Ascending aorta (tissue), 2 donors: ENCODE measurements around the gene LETM1. TPM values are rescaled to one million over a fixed set of nuclear protein-coding genes. Genes with fewer than 3 reads are reported as not detected.

Source experiments
- DNase-seq, 2 donors: peaks; one replicate each; pipeline ENCODE4 v3.0.0-alpha.2; 2019; ENCODE audit warnings: low spot score in 2 of 2
- H3K27ac ChIP-seq, 2 donors: fragments of 200-600 bp; sonication (generic); one replicate each; pipeline ENCODE4 v1.5.1; 2016 to 2017; ENCODE audit warnings: mild to moderate bottlenecking in 1 of 2
- H3K27me3 ChIP-seq: fragments of 200-600 bp; sonication (generic); one replicate; pipeline ENCODE4 v1.5.1; 2017
- H3K36me3 ChIP-seq, 2 donors: fragments of 200-600 bp; sonication (generic); one replicate each; pipeline ENCODE4 v1.5.1; 2016
- H3K4me1 ChIP-seq, 2 donors: fragments of 200-600 bp; sonication (generic); one replicate each; pipeline ENCODE4 v1.5.1; 2016 to 2017; ENCODE audit warnings: mild to moderate bottlenecking in 1 of 2
- H3K4me3 ChIP-seq, 2 donors: fragments of 200-600 bp; sonication (generic); one replicate each; pipeline ENCODE4 v1.5.1; 2016 to 2017; ENCODE audit warnings: mild to moderate bottlenecking in 1 of 2
- H3K9me3 ChIP-seq, 2 donors: fragments of 200-600 bp; sonication (generic); one replicate each; pipeline ENCODE4 v1.5.1; 2016
- intact Hi-C: fragments of 100-400 bp; cut with DNase I; formaldehyde crosslinking; loops from one replicate; pipeline ENCODE4 v1.15.1; 2023
- total RNA-seq: library from RNA; depleted of rRNA; stranded (reverse); fragments of >200 nt; gene quantifications from one replicate; pipeline ENCODE4 v1.1.0, GENCODE V29; 2016
- TF ChIP-seq, protein P1 (sequence below), 3 experiments: fragments of 200-600 bp in 2 of 3; fragments of 450-650 bp in 1 of 3; sonication (generic) in 2 of 3; IDR thresholded peaks; one replicate each; pipeline ENCODE4 v1.5.1; 2016 to 2019; ENCODE audit warnings: antibody characterized with exemption in 3 of 3, mild to moderate bottlenecking in 1 of 3, moderate library complexity in 1 of 3

Gene LETM1
- total RNA-seq, 1 donor from 2014 or later: 37.7 TPM

DNA sequence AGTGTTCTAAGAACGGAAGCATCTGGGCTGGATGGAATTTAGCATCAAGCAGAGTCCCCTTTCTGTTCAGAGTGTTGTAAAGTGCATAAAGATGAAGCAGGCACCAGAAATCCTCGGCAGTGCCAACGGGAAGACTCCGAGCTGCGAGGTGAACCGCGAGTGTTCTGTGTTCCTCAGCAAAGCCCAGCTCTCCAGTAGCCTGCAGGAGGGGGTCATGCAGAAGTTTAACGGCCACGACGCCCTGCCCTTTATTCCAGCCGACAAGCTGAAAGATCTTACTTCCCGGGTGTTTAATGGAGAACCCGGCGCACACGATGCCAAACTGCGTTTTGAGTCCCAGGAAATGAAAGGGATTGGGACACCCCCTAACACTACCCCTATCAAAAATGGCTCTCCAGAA lies 44.7 kb upstream of the LETM1 start:
- H3K36me3 ChIP-seq: peaks cover 17 to 20% of the 10 kb centered on the region in 2 donors
- peak in 1 of 2 donors; percentile 31 for DNase-seq
- intact Hi-C loops: no loop called here

DNA sequence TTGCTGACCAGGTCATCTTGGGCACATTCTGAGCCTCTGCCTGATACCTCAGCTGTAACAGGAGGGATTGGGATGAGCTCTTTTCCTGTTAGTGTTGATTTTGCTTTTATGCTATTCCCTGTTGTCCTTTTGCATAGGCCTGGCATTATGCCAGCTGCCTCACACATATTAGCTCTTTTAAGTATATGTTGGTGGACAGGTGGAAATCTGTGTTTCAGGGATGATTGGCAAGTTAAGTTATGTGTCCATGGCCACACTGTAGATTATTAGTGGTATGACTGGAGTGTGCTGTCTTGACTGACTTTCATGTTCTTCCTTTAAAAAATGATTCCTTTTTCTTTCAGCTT lies 44.1 kb upstream of the LETM1 start:
- Histone ChIP-seq H3K27me3 (no peaks in the 10 kb centered on the region), H3K4me3 (no peak overlapping the region), H3K9me3 (no peaks in the 10 kb centered on the region), H3K4me1 (no peaks in the 10 kb centered on the region), H3K36me3 (peaks cover 14 to 20% of the 10 kb centered on the region in 2 donors), H3K27ac (no peak overlapping the region)
- peak in 1 of 2 donors; percentile 18 for DNase-seq
- TF ChIP-seq, protein P1, sequence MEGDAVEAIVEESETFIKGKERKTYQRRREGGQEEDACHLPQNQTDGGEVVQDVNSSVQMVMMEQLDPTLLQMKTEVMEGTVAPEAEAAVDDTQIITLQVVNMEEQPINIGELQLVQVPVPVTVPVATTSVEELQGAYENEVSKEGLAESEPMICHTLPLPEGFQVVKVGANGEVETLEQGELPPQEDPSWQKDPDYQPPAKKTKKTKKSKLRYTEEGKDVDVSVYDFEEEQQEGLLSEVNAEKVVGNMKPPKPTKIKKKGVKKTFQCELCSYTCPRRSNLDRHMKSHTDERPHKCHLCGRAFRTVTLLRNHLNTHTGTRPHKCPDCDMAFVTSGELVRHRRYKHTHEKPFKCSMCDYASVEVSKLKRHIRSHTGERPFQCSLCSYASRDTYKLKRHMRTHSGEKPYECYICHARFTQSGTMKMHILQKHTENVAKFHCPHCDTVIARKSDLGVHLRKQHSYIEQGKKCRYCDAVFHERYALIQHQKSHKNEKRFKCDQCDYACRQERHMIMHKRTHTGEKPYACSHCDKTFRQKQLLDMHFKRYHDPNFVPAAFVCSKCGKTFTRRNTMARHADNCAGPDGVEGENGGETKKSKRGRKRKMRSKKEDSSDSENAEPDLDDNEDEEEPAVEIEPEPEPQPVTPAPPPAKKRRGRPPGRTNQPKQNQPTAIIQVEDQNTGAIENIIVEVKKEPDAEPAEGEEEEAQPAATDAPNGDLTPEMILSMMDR (IDR thresholded peaks at IDR 0.05): no peak
- intact Hi-C loops: no loop called here

More for the DNA sequence above, 44.7 kb upstream of the LETM1 start:
- TF ChIP-seq, protein P1 (IDR thresholded peaks at IDR 0.05): no peak
- Histone ChIP-seq H3K27me3 (no peaks in the 10 kb centered on the region), H3K4me3 (no peak overlapping the region), H3K4me1 (no peaks in the 10 kb centered on the region), H3K27ac (no peak overlapping the region), H3K9me3 (no peaks in the 10 kb centered on the region)

DNA sequence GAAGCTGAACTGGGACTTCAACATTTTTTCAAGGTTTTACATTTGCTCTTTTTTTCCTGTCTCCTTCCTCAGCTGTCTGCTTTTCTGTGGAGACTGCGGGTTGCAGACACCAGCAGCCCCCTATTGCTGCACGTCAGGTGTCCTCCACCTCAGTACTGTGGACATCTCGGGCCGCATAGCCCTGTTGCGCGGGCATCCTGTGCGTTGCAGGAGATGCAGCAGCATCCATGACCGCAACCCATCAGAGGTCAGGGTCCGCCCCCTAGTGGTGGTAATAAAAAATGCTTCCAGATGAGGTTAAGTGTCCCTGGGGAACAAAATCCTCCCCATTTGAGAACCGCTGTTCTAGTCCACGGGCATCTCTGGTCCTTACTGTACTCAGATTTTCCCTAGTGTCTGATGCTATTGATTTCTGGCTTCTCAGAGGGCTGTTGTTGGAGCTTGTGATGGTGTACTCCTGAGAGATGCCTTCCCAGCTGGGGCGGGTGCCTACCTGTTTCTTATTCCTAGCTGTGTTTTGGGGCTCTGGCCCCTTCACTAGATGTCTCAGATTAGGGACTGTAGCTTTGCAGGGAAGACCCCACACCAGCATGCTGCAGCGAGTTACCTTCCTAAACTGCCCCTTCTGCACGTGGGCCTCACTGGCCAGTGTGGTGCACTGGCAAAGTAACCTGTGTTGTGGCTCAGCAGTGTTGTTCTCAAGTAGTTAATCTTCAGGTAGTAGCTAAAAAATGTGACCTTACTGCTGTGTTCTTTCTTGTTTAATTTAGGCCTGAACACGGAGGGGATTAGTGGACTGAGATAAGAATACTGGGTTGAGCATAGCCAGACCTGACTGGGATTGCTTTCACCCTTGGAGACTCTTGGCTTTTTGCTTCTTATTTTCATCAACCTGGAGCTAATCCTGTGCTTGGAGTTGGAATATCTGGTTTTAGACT lies 43.5 kb upstream of the LETM1 start:
- intact Hi-C loops: loop anchor here (1.0 to 2.0 kb wide), 2 partner anchors 43 to 153 kb away; partner anchors contain the start of gene LETM1
- Histone ChIP-seq H3K27me3 (no peaks in the 10 kb centered on the region), H3K4me1 (no peaks in the 10 kb centered on the region), H3K36me3 (peaks cover 14 to 20% of the 10 kb centered on the region in 2 donors), H3K27ac (no peak overlapping the region), H3K9me3 (no peaks in the 10 kb centered on the region), H3K4me3 (no peak overlapping the region)
- TF ChIP-seq, protein P1 (IDR thresholded peaks at IDR 0.05): peak; percentile 72 to 87 (median 80)
- DNase-seq: peak; percentile 13 to 84

DNA sequence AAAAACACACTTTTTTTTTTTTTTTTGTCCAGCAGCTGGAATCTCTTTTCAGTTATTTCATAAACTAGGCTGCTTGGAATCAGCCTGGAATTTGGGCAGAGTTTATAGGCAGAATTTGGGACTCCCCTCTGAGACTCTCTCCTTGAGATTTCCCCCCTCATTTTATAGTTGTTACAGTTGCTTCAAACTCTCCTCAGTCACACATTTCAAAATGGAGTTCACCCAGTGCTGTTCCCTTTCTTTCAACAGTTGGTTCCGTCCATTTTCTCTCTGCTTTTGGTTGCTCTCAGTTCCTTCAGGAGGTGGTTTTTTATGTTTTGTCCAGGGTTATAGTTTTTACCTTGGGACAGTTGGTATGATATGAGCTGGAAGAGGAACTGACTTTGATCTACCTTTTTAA lies 42.7 kb upstream of the LETM1 start:
- Histone ChIP-seq H3K36me3 (peaks cover 9 to 20% of the 10 kb centered on the region in 2 donors), H3K27ac (no peak overlapping the region), H3K27me3 (no peaks in the 10 kb centered on the region), H3K4me3 (no peak overlapping the region), H3K9me3 (no peaks in the 10 kb centered on the region), H3K4me1 (no peaks in the 10 kb centered on the region)
- intact Hi-C loops: loop anchor here (1.0 to 2.0 kb wide), 2 partner anchors 42 to 152 kb away; partner anchors contain the start of gene LETM1
- no peak for DNase-seq
- TF ChIP-seq, protein P1 (IDR thresholded peaks at IDR 0.05): no peak

DNA sequence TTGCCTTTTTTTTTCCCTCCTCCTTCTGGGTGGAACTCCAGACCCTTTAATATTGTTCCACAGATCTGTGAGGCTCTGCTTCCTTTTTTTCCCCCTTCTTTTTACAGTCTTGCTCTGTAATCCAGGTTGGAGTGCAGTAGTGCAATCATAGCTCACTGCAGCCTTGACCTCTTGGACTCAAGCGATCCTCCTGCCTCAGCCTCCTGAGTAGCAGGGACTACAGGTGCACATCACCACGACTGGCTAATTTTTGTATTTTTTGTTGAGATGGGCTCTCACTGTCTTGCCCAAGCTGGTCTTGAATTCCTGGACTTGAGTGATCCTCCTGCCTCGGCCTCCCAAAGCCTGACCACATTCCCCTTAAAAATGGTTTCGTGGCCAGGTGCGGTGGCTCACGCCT lies 42.1 kb upstream of the LETM1 start:
- no peaks in the 10 kb centered on the region for H3K9me3 ChIP-seq
- intact Hi-C loops: loop anchor here (2.0 kb wide), 1 partner anchor 151 kb away; no protein-coding TSS in a partner anchor
- H3K4me3 ChIP-seq: no peak overlapping the region
- TF ChIP-seq, protein P1 (IDR thresholded peaks at IDR 0.05): no peak
- H3K27ac ChIP-seq: no peak overlapping the region
- no peaks in the 10 kb centered on the region for H3K27me3 ChIP-seq
- no peaks in the 10 kb centered on the region for H3K4me1 ChIP-seq
- no peak for DNase-seq
- H3K36me3 ChIP-seq: peaks cover 9 to 15% of the 10 kb centered on the region in 2 donors
